ENCODE results near the gene EXTL2.
"Not testable (repeated sequence)": the region's sequence is repeated elsewhere in the genome, so short reads cannot be mapped to it uniquely, and the experiment has no call there.

The EXTL2 gene

DNA sequence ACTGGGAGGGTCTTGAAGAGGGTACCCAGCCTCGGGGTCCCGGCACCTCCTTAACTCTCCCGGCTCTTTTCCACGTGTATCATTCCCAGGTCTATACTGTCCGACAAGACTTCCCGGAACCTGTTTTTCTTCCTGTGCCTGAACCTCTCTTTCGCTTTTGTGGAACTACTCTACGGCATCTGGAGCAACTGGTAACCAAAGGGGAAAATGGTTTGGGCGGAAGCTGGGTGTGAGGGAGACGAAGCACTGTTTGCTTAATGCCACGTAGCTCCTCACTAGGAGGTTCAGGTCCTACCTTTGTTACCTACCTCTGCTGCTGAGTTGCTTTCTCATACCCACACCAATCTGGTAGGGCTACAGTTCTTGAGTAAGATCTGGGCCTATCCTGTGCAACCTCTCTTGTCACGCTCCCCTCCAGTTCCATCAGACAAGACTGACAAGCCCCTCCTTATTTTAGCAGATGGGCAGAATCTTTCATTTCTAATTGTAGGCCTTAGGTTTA is 1.9 kb upstream of the EXTL2 start:
- Histone ChIP-seq H3K4me3 (ENCODE audit: low read length) (peak overlapping the region; percentile 96), H3K36me3 (ENCODE audit: control insufficient read depth, insufficient read depth, low read length, severe bottlenecking) (peaks cover 32% of the 10 kb centered on the region), H3K27me3 (replicated peaks; ENCODE audit: control insufficient read depth, insufficient read depth, low read length) (no peaks in the 10 kb centered on the region), H3K9me3 (ENCODE audit: control insufficient read depth, low read length) (no peaks in the 10 kb centered on the region), H3K4me1 (ENCODE audit: control insufficient read depth, insufficient read depth, low read length) (peaks cover 19% of the 10 kb centered on the region), H3K9ac (ENCODE audit: low read length) (peak overlapping the region; percentile 96)
- DNase-seq (ENCODE audit: low read depth) = peak; percentile 77

GRCh38 chr1:100895540-100896480 is 1.2 kb upstream of the EXTL2 start, which contains the start of gene SLC30A7:
TSS of gene SLC30A7 (plus strand) at chr1:100896090. CDS start at chr1:100896263, 173 bp downstream.
- peak within 1 kb of the TSS; percentile 96 for H3K4me3 ChIP-seq (ENCODE audit: low read length)
- no peaks in the 10 kb centered on the region for H3K27me3 ChIP-seq (replicated peaks; ENCODE audit: control insufficient read depth, insufficient read depth, low read length)
- no peaks in the 10 kb centered on the region for H3K9me3 ChIP-seq (ENCODE audit: control insufficient read depth, low read length)
- peak within 1 kb of the TSS; percentile 96 for H3K9ac ChIP-seq (ENCODE audit: low read length)
- peaks cover 25% of the 10 kb centered on the region for H3K36me3 ChIP-seq (ENCODE audit: control insufficient read depth, insufficient read depth, low read length, severe bottlenecking)
- DNase-seq (ENCODE audit: low read depth) = peak; percentile 96
- peaks cover 19% of the 10 kb centered on the region for H3K4me1 ChIP-seq (ENCODE audit: control insufficient read depth, insufficient read depth, low read length)

DNA sequence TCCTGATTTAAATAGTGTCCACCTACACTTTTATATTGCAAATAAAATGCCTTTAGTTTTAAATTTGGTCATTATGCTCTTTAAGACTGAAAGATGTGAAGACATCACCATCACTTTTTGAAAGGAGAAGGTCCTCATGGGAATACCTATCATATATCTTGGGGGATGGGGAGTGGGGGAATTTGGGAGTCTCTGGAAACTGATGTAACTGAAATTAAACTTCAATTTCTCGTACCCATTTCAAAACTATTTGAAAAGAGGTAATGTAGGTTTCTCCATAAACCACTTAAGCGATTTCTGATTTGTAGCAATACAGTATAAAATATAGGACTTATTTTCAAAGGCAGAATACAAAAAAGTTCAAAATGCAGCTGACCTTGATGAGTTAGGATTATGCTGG is 924 bp downstream of the EXTL2 start:
- peak; percentile 24 for DNase-seq (ENCODE audit: low read depth)
- Histone ChIP-seq H3K36me3 (ENCODE audit: control insufficient read depth, insufficient read depth, low read length, severe bottlenecking) (peaks cover 4% of the 10 kb centered on the region), H3K4me3 (ENCODE audit: low read length) (peak overlapping the region; percentile 96), H3K27me3 (replicated peaks; ENCODE audit: control insufficient read depth, insufficient read depth, low read length) (no peaks in the 10 kb centered on the region), H3K9me3 (ENCODE audit: control insufficient read depth, low read length) (no peaks in the 10 kb centered on the region), H3K4me1 (ENCODE audit: control insufficient read depth, insufficient read depth, low read length) (peaks cover 19% of the 10 kb centered on the region), H3K9ac (ENCODE audit: low read length) (peak overlapping the region; percentile 96)

DNA sequence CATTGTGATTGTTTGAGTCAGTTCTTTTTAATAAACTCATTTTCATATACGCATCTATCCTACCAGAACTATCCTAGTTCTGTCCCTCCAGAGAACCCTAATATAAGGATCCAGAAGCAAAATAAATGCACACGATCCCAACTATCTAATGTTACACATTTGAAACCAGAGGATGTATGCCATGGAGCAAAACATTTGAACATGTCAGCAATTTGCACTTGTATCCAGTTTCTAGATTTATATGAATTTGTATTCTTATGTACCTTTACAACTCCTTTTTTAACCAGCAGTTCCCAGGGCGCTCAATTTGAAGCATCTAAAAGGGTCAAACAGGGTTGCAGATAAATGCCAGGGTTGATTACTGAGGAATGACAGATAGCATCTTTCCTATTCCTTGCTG is 2.1 kb downstream of the EXTL2 start:
- Histone ChIP-seq H3K9ac (ENCODE audit: low read length) (no peak overlapping the region), H3K4me1 (ENCODE audit: control insufficient read depth, insufficient read depth, low read length) (peaks cover 15% of the 10 kb centered on the region), H3K4me3 (ENCODE audit: low read length) (no peak overlapping the region), H3K27me3 (replicated peaks; ENCODE audit: control insufficient read depth, insufficient read depth, low read length) (no peaks in the 10 kb centered on the region), H3K36me3 (ENCODE audit: control insufficient read depth, insufficient read depth, low read length, severe bottlenecking) (no peaks in the 10 kb centered on the region), H3K9me3 (ENCODE audit: control insufficient read depth, low read length) (no peaks in the 10 kb centered on the region)
- DNase-seq (ENCODE audit: low read depth) = no peak

GRCh38 chr1:100891380-100891779 is 3.3 kb downstream of the EXTL2 start:
- Histone ChIP-seq H3K9ac (ENCODE audit: low read length) (no peak overlapping the region), H3K4me3 (ENCODE audit: low read length) (no peak overlapping the region)
- DNase-seq (ENCODE audit: low read depth) = no peak

GRCh38 chr1:100889869-100890482 is 4.7 kb downstream of the EXTL2 start:
- not testable (repeated sequence) for H3K9ac ChIP-seq (ENCODE audit: low read length); DNase-seq (ENCODE audit: low read depth); H3K36me3 ChIP-seq (ENCODE audit: control insufficient read depth, insufficient read depth, low read length, severe bottlenecking); H3K4me3 ChIP-seq (ENCODE audit: low read length); H3K9me3 ChIP-seq (ENCODE audit: control insufficient read depth, low read length); H3K4me1 ChIP-seq (ENCODE audit: control insufficient read depth, insufficient read depth, low read length); H3K27me3 ChIP-seq (replicated peaks; ENCODE audit: control insufficient read depth, insufficient read depth, low read length)

More at GRCh38 chr1:100891380-100891779, 3.3 kb downstream of the EXTL2 start:
- Histone ChIP-seq H3K9me3 (ENCODE audit: control insufficient read depth, low read length) (no peaks in the 10 kb centered on the region), H3K4me1 (ENCODE audit: control insufficient read depth, insufficient read depth, low read length) (peaks cover 6% of the 10 kb centered on the region), H3K27me3 (replicated peaks; ENCODE audit: control insufficient read depth, insufficient read depth, low read length) (no peaks in the 10 kb centered on the region), H3K36me3 (ENCODE audit: control insufficient read depth, insufficient read depth, low read length, severe bottlenecking) (no peaks in the 10 kb centered on the region)

DNA sequence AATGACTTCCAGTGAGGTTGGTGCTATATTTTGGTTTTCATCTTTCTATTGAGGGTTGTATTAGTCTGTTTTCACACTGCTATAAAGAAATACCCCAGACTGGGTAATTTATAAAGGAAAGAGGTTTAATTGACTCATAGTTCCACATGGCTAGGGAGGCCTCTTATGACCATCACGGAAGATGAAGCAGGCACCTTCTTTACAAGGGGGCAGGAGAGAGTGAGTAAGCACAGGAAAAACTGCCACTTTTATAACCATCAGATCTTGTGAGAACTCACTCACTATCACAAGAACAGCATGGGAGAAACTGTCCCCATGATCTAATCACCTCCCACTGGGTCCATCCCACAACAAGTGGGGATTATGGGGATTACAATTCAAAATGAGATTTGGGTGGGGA is 5.6 kb downstream of the EXTL2 start:
- not testable (repeated sequence) for H3K27me3 ChIP-seq (replicated peaks; ENCODE audit: control insufficient read depth, insufficient read depth, low read length); DNase-seq (ENCODE audit: low read depth); H3K4me1 ChIP-seq (ENCODE audit: control insufficient read depth, insufficient read depth, low read length); H3K4me3 ChIP-seq (ENCODE audit: low read length); H3K36me3 ChIP-seq (ENCODE audit: control insufficient read depth, insufficient read depth, low read length, severe bottlenecking); H3K9me3 ChIP-seq (ENCODE audit: control insufficient read depth, low read length); H3K9ac ChIP-seq (ENCODE audit: low read length)

GRCh38 chr1:100883963-100884362 is 10.7 kb downstream of the EXTL2 start:
- no peak overlapping the region for H3K9ac ChIP-seq (ENCODE audit: low read length)
- peak; percentile 69 for DNase-seq (ENCODE audit: low read depth)
- no peaks in the 10 kb centered on the region for H3K27me3 ChIP-seq (replicated peaks; ENCODE audit: control insufficient read depth, insufficient read depth, low read length)
- H3K4me1 ChIP-seq (ENCODE audit: control insufficient read depth, insufficient read depth, low read length) = no peaks in the 10 kb centered on the region
- no peaks in the 10 kb centered on the region for H3K36me3 ChIP-seq (ENCODE audit: control insufficient read depth, insufficient read depth, low read length, severe bottlenecking)
- H3K9me3 ChIP-seq (ENCODE audit: control insufficient read depth, low read length) = peaks cover 2% of the 10 kb centered on the region
- no peak overlapping the region for H3K4me3 ChIP-seq (ENCODE audit: low read length)

GRCh38 chr1:100882698-100883097 is 11.9 kb downstream of the EXTL2 start:
- DNase-seq (ENCODE audit: low read depth) = no peak
- Histone ChIP-seq H3K9ac (ENCODE audit: low read length) (no peak overlapping the region), H3K4me1 (ENCODE audit: control insufficient read depth, insufficient read depth, low read length) (no peaks in the 10 kb centered on the region), H3K9me3 (ENCODE audit: control insufficient read depth, low read length) (peaks cover 2% of the 10 kb centered on the region), H3K4me3 (ENCODE audit: low read length) (no peak overlapping the region), H3K27me3 (replicated peaks; ENCODE audit: control insufficient read depth, insufficient read depth, low read length) (no peaks in the 10 kb centered on the region), H3K36me3 (ENCODE audit: control insufficient read depth, insufficient read depth, low read length, severe bottlenecking) (no peaks in the 10 kb centered on the region)

- H3K9me3 ChIP-seq (ENCODE audit: control insufficient read depth, low read length) = peaks cover 2% of the 10 kb centered on the region
- no peak for DNase-seq (ENCODE audit: low read depth)
- H3K27me3 ChIP-seq (replicated peaks; ENCODE audit: control insufficient read depth, insufficient read depth, low read length) = no peaks in the 10 kb centered on the region
- H3K4me1 ChIP-seq (ENCODE audit: control insufficient read depth, insufficient read depth, low read length) = no peaks in the 10 kb centered on the region
- H3K4me3 ChIP-seq (ENCODE audit: low read length) = no peak overlapping the region
- no peaks in the 10 kb centered on the region for H3K36me3 ChIP-seq (ENCODE audit: control insufficient read depth, insufficient read depth, low read length, severe bottlenecking)
- H3K9ac ChIP-seq (ENCODE audit: low read length) = no peak overlapping the region
Observed at GRCh38 chr1:100881687-100882086, 13.0 kb downstream of the EXTL2 start.

DNA sequence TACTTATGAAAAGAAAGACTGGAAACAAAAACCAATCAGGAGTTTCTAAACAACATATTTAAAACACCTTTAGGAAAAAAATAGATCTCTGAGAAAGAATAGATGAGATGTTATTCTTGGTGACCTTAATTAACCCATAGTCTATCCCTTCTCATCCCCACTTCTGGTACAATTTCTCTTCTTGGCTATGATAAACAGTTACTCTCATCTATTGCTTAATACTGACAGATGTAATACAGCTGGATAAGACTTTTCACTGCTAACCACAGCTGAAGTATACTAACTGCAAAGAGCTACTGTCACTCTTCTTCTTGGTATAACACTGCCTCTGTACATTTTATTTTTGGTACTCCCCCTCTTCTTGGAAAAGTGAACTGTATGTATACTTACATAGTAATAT is 15.2 kb downstream of the EXTL2 start:
- Histone ChIP-seq H3K4me1 (ENCODE audit: control insufficient read depth, insufficient read depth, low read length) (no peaks in the 10 kb centered on the region), H3K9ac (ENCODE audit: low read length) (no peak overlapping the region), H3K36me3 (ENCODE audit: control insufficient read depth, insufficient read depth, low read length, severe bottlenecking) (no peaks in the 10 kb centered on the region), H3K4me3 (ENCODE audit: low read length) (no peak overlapping the region), H3K27me3 (replicated peaks; ENCODE audit: control insufficient read depth, insufficient read depth, low read length) (no peaks in the 10 kb centered on the region), H3K9me3 (ENCODE audit: control insufficient read depth, low read length) (peaks cover 2% of the 10 kb centered on the region)
- DNase-seq (ENCODE audit: low read depth) = no peak
